A549 (cell line): ENCODE measurements around the gene TMEM139. TPM values are rescaled to one million over a fixed set of nuclear protein-coding genes. Genes with fewer than 3 reads are reported as not detected.
A peak's percentile ranks its signal among the peaks of the same experiment; 100 is the strongest.

ENCODE experiments used
- ATAC-seq, 2 experiments: fragments of 200-7000 bp in 1 of 2; fragments of >200 bp in 1 of 2; cut with Nextera tagmentation in 1 of 2; cut with Tn5 transposase in 1 of 2; 3 replicates each; pipeline versions ENCODE4 v1.8.0 to v1.9.1; 2018 to 2020; ENCODE audit warnings: mild to moderate bottlenecking in 1 of 2, moderate library complexity in 1 of 2
- CTCF ChIA-PET: fragments of 300-600 bp; sonication (Branson Sonifier 250); formaldehyde crosslinking; extraction: SDS; loops from one replicate; lab custom pipeline; 2021; ENCODE audit warnings: antibody characterized with exemption, inconsistent platforms; lab: Yijun Ruan, JAX
- POLR2A ChIA-PET: fragments of 350-600 bp; formaldehyde crosslinking; extraction: SDS; loops from one replicate; lab custom pipeline; 2021; ENCODE audit warnings: antibody characterized with exemption, inconsistent platforms; lab: Yijun Ruan, JAX
- DNase-seq, 2 experiments: peaks; one replicate each; pipeline versions ENCODE4 v3.0.0 to v3.0.0-alpha.2; 2011 to 2016; ENCODE audit warnings: low read depth in 1 of 2, low spot score in 1 of 2
- FAIRE-seq: peaks from 2 replicates; lab custom pipeline; 2011; peaks lifted over from hg19 to GRCh38; lab: Jason Lieb, UNC
- H3K27ac ChIP-seq, 2 experiments: fragments of >200 bp; sonication (Bioruptor Twin); formaldehyde crosslinking; 3 replicates each; pipeline ENCODE4 v1.5.1; 2016 to 2017
- H3K4me1 ChIP-seq: fragments of >200 bp; sonication (Bioruptor Twin); formaldehyde crosslinking; 3 replicates; pipeline ENCODE4 v1.6.1; 2016
- H3K4me2 ChIP-seq: fragments of >200 bp; sonication (Bioruptor Twin); formaldehyde crosslinking; 3 replicates; pipeline ENCODE4 v1.6.1; 2016
- H3K4me3 ChIP-seq: fragments of >200 bp; sonication (Bioruptor Twin); formaldehyde crosslinking; 3 replicates; pipeline ENCODE4 v1.5.1; 2016
- H3K9me3 ChIP-seq: fragments of >200 bp; sonication (Bioruptor Twin); formaldehyde crosslinking; 3 replicates; pipeline ENCODE4 v1.6.1; 2016
- CEBPB ChIP-seq, 2 experiments: fragments of >200 bp in 1 of 2; sonication (Bioruptor Twin) in 1 of 2; formaldehyde crosslinking in 1 of 2; IDR thresholded peaks; 2 replicates each; pipeline ENCODE4 v1.6.1; 2012 to 2016
- CHD4 ChIP-seq: fragments of 200-600 bp; sonication (generic); IDR thresholded peaks from 2 replicates; pipeline ENCODE4 v1.6.1; 2016; ENCODE audit warnings: antibody characterized with exemption, mild to moderate bottlenecking, borderline replicate concordance
- CTCF ChIP-seq: fragments of >200 bp; sonication (Bioruptor Twin); formaldehyde crosslinking; IDR thresholded peaks from 3 replicates; pipeline ENCODE4 v1.5.1; 2016
- EHMT2 ChIP-seq: fragments of 200-600 bp; sonication (generic); IDR thresholded peaks from 2 replicates; pipeline ENCODE4 v1.6.1; 2016; ENCODE audit warnings: antibody characterized with exemption, low read depth, mild to moderate bottlenecking, moderate library complexity
- EP300 ChIP-seq, 2 experiments: fragments of >200 bp; sonication (Bioruptor Twin); formaldehyde crosslinking; IDR thresholded peaks; 2 replicates in 1 of 2; 3 replicates in 1 of 2; pipeline ENCODE4 v1.6.1; 2016 to 2017
- ESRRA ChIP-seq: fragments of 150-350 bp; IDR thresholded peaks from 2 replicates; pipeline ENCODE4 v1.6.1; 2014; ENCODE audit warnings: mild to moderate bottlenecking, low read length, borderline replicate concordance
- FOXS1 ChIP-seq: fragments of 250-450 bp; sonication (Bioruptor Pico); IDR thresholded peaks from 2 replicates; pipeline ENCODE4 v1.5.0; 2020; ENCODE audit warnings: mild to moderate bottlenecking, moderate library complexity
- HEYL ChIP-seq: fragments of 250-450 bp; sonication (Bioruptor Pico); IDR thresholded peaks from 2 replicates; pipeline ENCODE4 v1.8.0; 2021; ENCODE audit warnings: mild to moderate bottlenecking, moderate library complexity
- HOXA7 ChIP-seq: fragments of 250-450 bp; sonication (Bioruptor Pico); IDR thresholded peaks from 2 replicates; pipeline ENCODE4 v1.5.0; 2020; ENCODE audit warnings: mild to moderate bottlenecking, moderate library complexity
- JUNB ChIP-seq: fragments of >200 bp; sonication (Bioruptor Twin); formaldehyde crosslinking; IDR thresholded peaks from 2 replicates; pipeline ENCODE4 v1.6.1; 2016
- KDM5A ChIP-seq: fragments of 200-600 bp; sonication (generic); IDR thresholded peaks from 2 replicates; pipeline ENCODE4 v1.6.1; 2016; ENCODE audit warnings: antibody characterized with exemption, mild to moderate bottlenecking
- MAFK ChIP-seq: fragments of 450-650 bp; IDR thresholded peaks from 2 replicates; pipeline ENCODE4 v1.6.1; 2014; ENCODE audit not compliant: partially characterized antibody
- MAX ChIP-seq: IDR thresholded peaks from 2 replicates; pipeline ENCODE4 v1.6.1; 2012
- PHF8 ChIP-seq: fragments of 200-600 bp; sonication (generic); IDR thresholded peaks from 2 replicates; pipeline ENCODE4 v1.6.1; 2016; ENCODE audit warnings: low read depth, mild to moderate bottlenecking, antibody characterized with exemption, moderate library complexity, borderline replicate concordance
- RAD21 ChIP-seq, 2 experiments: fragments of >200 bp in 1 of 2; sonication (Bioruptor Twin) in 1 of 2; formaldehyde crosslinking in 1 of 2; IDR thresholded peaks in 1 of 2; conservative IDR thresholded peaks in 1 of 2; 2 replicates in 1 of 2; 3 replicates in 1 of 2; pipeline ENCODE4 v1.6.1; 2012 to 2018; ENCODE audit warnings: inconsistent platforms in 1 of 2
- RARB ChIP-seq: fragments of 250-450 bp; sonication (Bioruptor Pico); IDR thresholded peaks from 2 replicates; pipeline ENCODE4 v1.8.0; 2021; ENCODE audit warnings: mild to moderate bottlenecking, moderate library complexity
- RNF2 ChIP-seq: fragments of 200-600 bp; sonication (generic); IDR thresholded peaks from 2 replicates; pipeline ENCODE4 v1.6.1; 2016; ENCODE audit warnings: low read depth, mild to moderate bottlenecking, antibody characterized with exemption, moderate library complexity, borderline replicate concordance
- SMC3 ChIP-seq: fragments of >200 bp; sonication (Bioruptor Twin); formaldehyde crosslinking; IDR thresholded peaks from 3 replicates; pipeline ENCODE4 v1.6.1; 2018; ENCODE audit warnings: inconsistent platforms
- ZNF302 ChIP-seq: fragments of 250-450 bp; sonication (Bioruptor Pico); IDR thresholded peaks from 2 replicates; pipeline ENCODE4 v1.9.0; 2021; ENCODE audit warnings: inconsistent platforms, mild to moderate bottlenecking, moderate library complexity
- WGBS: methylation state at CpG from one replicate; pipeline ENCODE4 v1.1.6; 2017; ENCODE audit errors: missing lambda C conversion rate; 5-methylcytosine and 5-hydroxymethylcytosine counted together
- polyA plus RNA-seq, 4 experiments: library from polyadenylated mRNA; depleted of rRNA in 3 of 4; stranded (reverse); fragments of >200 nt; fragmentation: RNase III in 1 of 4; extraction: RNeasy Plus Mini Kit Qiagen cat#74134 plus additional on column Dnase treatment in 1 of 4; gene quantifications; 2 replicates in 3 of 4; 3 replicates in 1 of 4; pipeline ENCODE4 v1.2.3, GENCODE V29; 2011 to 2017

Gene TMEM139
- polyA plus RNA-seq, 2 of the 4 experiments (the other 2 are of a cell fraction) = 0.37 to 0.65 TPM

- H3K4me1 ChIP-seq = peaks cover 3% of the 10 kb centered on the region
- no peak for ATAC-seq
- H3K4me2 ChIP-seq = no peak overlapping the region
- DNase-seq = no peak
- ChIA-PET CTCF (interaction anchor here (0.7 to 3.7 kb wide), 39 partner anchors 8 to 497 kb away, joined by 3 to 42 read pairs (median 7); partner anchors contain the start of genes GSTK1 and TAS2R40), POLR2A (interaction anchor here (1.2 to 1.4 kb wide), 2 partner anchors 48 to 140 kb away, joined by 4 read pairs; no protein-coding TSS in a partner anchor)
- H3K9me3 ChIP-seq = peaks cover 9% of the 10 kb centered on the region
- H3K27ac ChIP-seq = no peak overlapping the region
- FAIRE-seq = no peak
- no peak overlapping the region for H3K4me3 ChIP-seq
- TF ChIP-seq RAD21 (conservative IDR thresholded peaks at IDR 0.05 in 1 of 2, IDR thresholded peaks at IDR 0.05 in 1 of 2) (no peak), FOXS1 (CRISPR knock-in tag) (no peak), CEBPB (IDR thresholded peaks at IDR 0.05) (no peak), HOXA7 (no peak), RARB (no peak), CTCF (no peak), JUNB (no peak), HEYL (CRISPR knock-in tag) (no peak), EP300 (IDR thresholded peaks at IDR 0.05) (no peak), KDM5A (no peak), MAX (no peak), CHD4 (no peak), ZNF302 (CRISPR knock-in tag) (no peak)
These were observed 44.9 kb upstream of the TMEM139 start for GRCh38 chr7:143239813-143240212.

GRCh38 chr7:143240291-143241168 is 44.2 kb upstream of the TMEM139 start:
- peak; percentile 47 to 76 for DNase-seq
- 6% methylated on average over 9 of the region's 9 CpGs for WGBS
- Histone ChIP-seq H3K4me1 (peaks cover 9% of the 10 kb centered on the region), H3K27ac (no peak overlapping the region), H3K4me3 (no peak overlapping the region), H3K4me2 (peak overlapping the region; percentile 25; the same call in 1 of the 3 replicates), H3K9me3 (peaks cover 9% of the 10 kb centered on the region)
- ChIA-PET CTCF (interaction anchor here (0.6 to 3.7 kb wide), 66 partner anchors 9 to 1383 kb away, joined by 3 to 42 read pairs (median 5); partner anchors contain the start of genes CLCN1, GSTK1, TAS2R40 and TAS2R60), POLR2A (interaction anchor here (1.0 to 1.4 kb wide), 3 partner anchors 23 to 140 kb away, joined by 3 to 4 read pairs (median 4); partner anchors contain the start of gene GSTK1)
- no peak for FAIRE-seq
- peak; percentile 45; the same call in 1 of the 2 replicates for TF ChIP-seq RNF2
- TF ChIP-seq CTCF = peak; percentile 95
- no peak for TF ChIP-seq CHD4
- TF ChIP-seq RAD21 (conservative IDR thresholded peaks at IDR 0.05 in 1 of 2, IDR thresholded peaks at IDR 0.05 in 1 of 2) = peak; percentile 89 to 92
- TF ChIP-seq SMC3 = peak; percentile 88
- peak; percentile 84 to 96 for ATAC-seq

- no peak overlapping the region for H3K4me3 ChIP-seq
- H3K4me2 ChIP-seq = no peak overlapping the region
- no peak for FAIRE-seq
- CTCF ChIA-PET = interaction anchor here (1.6 to 3.7 kb wide), 3 partner anchors 27 to 174 kb away, joined by 6 to 42 read pairs (median 37); no protein-coding TSS in a partner anchor
- POLR2A ChIA-PET = no interaction called here
- no peak for DNase-seq
- H3K9me3 ChIP-seq = no peaks in the 10 kb centered on the region
- H3K27ac ChIP-seq = no peak overlapping the region
- TF ChIP-seq PHF8 (no peak), ESRRA (no peak), EHMT2 (no peak), JUNB (no peak), MAFK (no peak)
- TF ChIP-seq, all 56 proteins: peak for 0
- WGBS = 71% methylated on average over 11 of the region's 11 CpGs
- H3K4me1 ChIP-seq = peaks cover 9% of the 10 kb centered on the region
- ATAC-seq = no peak
These were observed 42.5 kb upstream of the TMEM139 start for GRCh38 chr7:143242306-143242705.
